ENCODE measurements around the gene LYSMD4.
"Not testable (repeated sequence)": the region's sequence is repeated elsewhere in the genome, so short reads cannot be mapped to it uniquely, and the experiment has no call there.

Gene LYSMD4

GRCh38 chr15:99745370-99746086 lies 12.3 kb upstream of the LYSMD4 start:
- no peak overlapping the region for H3K9ac ChIP-seq (ENCODE audit: low read depth, low read length)

GRCh38 chr15:99744142-99744541 lies 10.9 kb upstream of the LYSMD4 start:
- Histone ChIP-seq H3K27ac (ENCODE audit: low read depth, low read length) (no peak overlapping the region), H3K36me3 (ENCODE audit: control insufficient read depth, insufficient read depth, low read length) (no peaks in the 10 kb centered on the region), H3K4me1 (ENCODE audit: control insufficient read depth, insufficient read depth, low read length) (no peaks in the 10 kb centered on the region), H3K4me3 (ENCODE audit: low read depth, low read length) (no peak overlapping the region), H3K27me3 (ENCODE audit: control insufficient read depth, insufficient read depth, low read length) (no peaks in the 10 kb centered on the region), H3K9ac (ENCODE audit: low read depth, low read length) (no peak overlapping the region), H3K9me3 (ENCODE audit: control insufficient read depth, insufficient read depth, low read length) (no peaks in the 10 kb centered on the region)

More at GRCh38 chr15:99745370-99746086, 12.3 kb upstream of the LYSMD4 start:
- Histone ChIP-seq H3K27ac (ENCODE audit: low read depth, low read length) (no peak overlapping the region), H3K4me3 (ENCODE audit: low read depth, low read length) (no peak overlapping the region), H3K27me3 (ENCODE audit: control insufficient read depth, insufficient read depth, low read length) (no peaks in the 10 kb centered on the region), H3K9me3 (ENCODE audit: control insufficient read depth, insufficient read depth, low read length) (no peaks in the 10 kb centered on the region), H3K4me1 (ENCODE audit: control insufficient read depth, insufficient read depth, low read length) (no peaks in the 10 kb centered on the region), H3K36me3 (ENCODE audit: control insufficient read depth, insufficient read depth, low read length) (no peaks in the 10 kb centered on the region)

- no peaks in the 10 kb centered on the region for H3K27me3 ChIP-seq (ENCODE audit: control insufficient read depth, insufficient read depth, low read length)
- H3K9me3 ChIP-seq (ENCODE audit: control insufficient read depth, insufficient read depth, low read length) = no peaks in the 10 kb centered on the region
- H3K4me3 ChIP-seq (ENCODE audit: low read depth, low read length) = no peak overlapping the region
- H3K9ac ChIP-seq (ENCODE audit: low read depth, low read length) = no peak overlapping the region
- H3K27ac ChIP-seq (ENCODE audit: low read depth, low read length) = no peak overlapping the region
- no peaks in the 10 kb centered on the region for H3K4me1 ChIP-seq (ENCODE audit: control insufficient read depth, insufficient read depth, low read length)
- no peaks in the 10 kb centered on the region for H3K36me3 ChIP-seq (ENCODE audit: control insufficient read depth, insufficient read depth, low read length)
These were observed 8.6 kb upstream of the LYSMD4 start for GRCh38 chr15:99741835-99742234.

- no peak overlapping the region for H3K9ac ChIP-seq (ENCODE audit: low read depth, low read length)
- H3K4me3 ChIP-seq (ENCODE audit: low read depth, low read length) = no peak overlapping the region
- no peak overlapping the region for H3K27ac ChIP-seq (ENCODE audit: low read depth, low read length)
- H3K27me3 ChIP-seq (ENCODE audit: control insufficient read depth, insufficient read depth, low read length) = no peaks in the 10 kb centered on the region
- H3K36me3 ChIP-seq (ENCODE audit: control insufficient read depth, insufficient read depth, low read length) = no peaks in the 10 kb centered on the region
- H3K9me3 ChIP-seq (ENCODE audit: control insufficient read depth, insufficient read depth, low read length) = no peaks in the 10 kb centered on the region
- H3K4me1 ChIP-seq (ENCODE audit: control insufficient read depth, insufficient read depth, low read length) = no peaks in the 10 kb centered on the region
These were observed 5.0 kb upstream of the LYSMD4 start for GRCh38 chr15:99738021-99738847.

GRCh38 chr15:99736702-99737101 lies 3.5 kb upstream of the LYSMD4 start:
- Histone ChIP-seq H3K27ac (ENCODE audit: low read depth, low read length) (no peak overlapping the region), H3K4me3 (ENCODE audit: low read depth, low read length) (no peak overlapping the region), H3K4me1 (ENCODE audit: control insufficient read depth, insufficient read depth, low read length) (peaks cover 7% of the 10 kb centered on the region), H3K9me3 (ENCODE audit: control insufficient read depth, insufficient read depth, low read length) (no peaks in the 10 kb centered on the region), H3K36me3 (ENCODE audit: control insufficient read depth, insufficient read depth, low read length) (no peaks in the 10 kb centered on the region), H3K9ac (ENCODE audit: low read depth, low read length) (no peak overlapping the region), H3K27me3 (ENCODE audit: control insufficient read depth, insufficient read depth, low read length) (peaks cover 10% of the 10 kb centered on the region)

GRCh38 chr15:99735868-99736267 lies 2.6 kb upstream of the LYSMD4 start:
- no peak overlapping the region for H3K4me3 ChIP-seq (ENCODE audit: low read depth, low read length)
- no peaks in the 10 kb centered on the region for H3K36me3 ChIP-seq (ENCODE audit: control insufficient read depth, insufficient read depth, low read length)
- peaks cover 15% of the 10 kb centered on the region for H3K4me1 ChIP-seq (ENCODE audit: control insufficient read depth, insufficient read depth, low read length)
- H3K9me3 ChIP-seq (ENCODE audit: control insufficient read depth, insufficient read depth, low read length) = no peaks in the 10 kb centered on the region
- H3K27me3 ChIP-seq (ENCODE audit: control insufficient read depth, insufficient read depth, low read length) = peaks cover 10% of the 10 kb centered on the region
- no peak overlapping the region for H3K27ac ChIP-seq (ENCODE audit: low read depth, low read length)
- no peak overlapping the region for H3K9ac ChIP-seq (ENCODE audit: low read depth, low read length)

GRCh38 chr15:99734575-99734974 lies 1.3 kb upstream of the LYSMD4 start:
- no peak overlapping the region for H3K4me3 ChIP-seq (ENCODE audit: low read depth, low read length)
- peaks cover 10% of the 10 kb centered on the region for H3K27me3 ChIP-seq (ENCODE audit: control insufficient read depth, insufficient read depth, low read length)
- H3K36me3 ChIP-seq (ENCODE audit: control insufficient read depth, insufficient read depth, low read length) = peaks cover under 1% of the 10 kb centered on the region; the same call in 1 of the 2 replicates
- no peaks in the 10 kb centered on the region for H3K9me3 ChIP-seq (ENCODE audit: control insufficient read depth, insufficient read depth, low read length)
- no peak overlapping the region for H3K27ac ChIP-seq (ENCODE audit: low read depth, low read length)
- H3K4me1 ChIP-seq (ENCODE audit: control insufficient read depth, insufficient read depth, low read length) = peaks cover 24% of the 10 kb centered on the region
- no peak overlapping the region for H3K9ac ChIP-seq (ENCODE audit: low read depth, low read length)

GRCh38 chr15:99734040-99734291 lies 729 bp upstream of the LYSMD4 start:
- Histone ChIP-seq H3K27ac (ENCODE audit: low read depth, low read length) (peak overlapping the region; percentile 83), H3K27me3 (ENCODE audit: control insufficient read depth, insufficient read depth, low read length) (peaks cover 10% of the 10 kb centered on the region), H3K9ac (ENCODE audit: low read depth, low read length) (peak overlapping the region; percentile 49; the same call in 1 of the 2 replicates), H3K4me1 (ENCODE audit: control insufficient read depth, insufficient read depth, low read length) (peaks cover 24% of the 10 kb centered on the region), H3K4me3 (ENCODE audit: low read depth, low read length) (peak overlapping the region; percentile 60)
- H3K9me3 ChIP-seq (ENCODE audit: control insufficient read depth, insufficient read depth, low read length); H3K36me3 ChIP-seq (ENCODE audit: control insufficient read depth, insufficient read depth, low read length): not testable (repeated sequence)

GRCh38 chr15:99732751-99733267 lies 428 bp downstream of the LYSMD4 start:
- Histone ChIP-seq H3K36me3 (ENCODE audit: control insufficient read depth, insufficient read depth, low read length) (peaks cover 16% of the 10 kb centered on the region; the same call in 1 of the 2 replicates), H3K9ac (ENCODE audit: low read depth, low read length) (peak overlapping the region; percentile 28; the same call in 1 of the 2 replicates), H3K4me3 (ENCODE audit: low read depth, low read length) (peak overlapping the region; percentile 84), H3K9me3 (ENCODE audit: control insufficient read depth, insufficient read depth, low read length) (no peaks in the 10 kb centered on the region), H3K4me1 (ENCODE audit: control insufficient read depth, insufficient read depth, low read length) (peaks cover 24% of the 10 kb centered on the region), H3K27ac (ENCODE audit: low read depth, low read length) (no peak overlapping the region), H3K27me3 (ENCODE audit: control insufficient read depth, insufficient read depth, low read length) (peaks cover 10% of the 10 kb centered on the region)

GRCh38 chr15:99732124-99732750 lies 1.0 kb downstream of the LYSMD4 start:
- peaks cover 16% of the 10 kb centered on the region; the same call in 1 of the 2 replicates for H3K36me3 ChIP-seq (ENCODE audit: control insufficient read depth, insufficient read depth, low read length)
- H3K9ac ChIP-seq (ENCODE audit: low read depth, low read length) = no peak overlapping the region
- peaks cover 10% of the 10 kb centered on the region for H3K27me3 ChIP-seq (ENCODE audit: control insufficient read depth, insufficient read depth, low read length)
- no peak overlapping the region for H3K27ac ChIP-seq (ENCODE audit: low read depth, low read length)
- no peaks in the 10 kb centered on the region for H3K9me3 ChIP-seq (ENCODE audit: control insufficient read depth, insufficient read depth, low read length)
- peak overlapping the region; percentile 84 for H3K4me3 ChIP-seq (ENCODE audit: low read depth, low read length)
- H3K4me1 ChIP-seq (ENCODE audit: control insufficient read depth, insufficient read depth, low read length) = peaks cover 24% of the 10 kb centered on the region

Data from HUES48 (cell line).